ELF-1 (cell line): ENCODE measurements around the gene ACKR2.
A peak's percentile ranks its signal among the peaks of the same experiment; 100 is the strongest.

Experiments used
- DNase-seq: peaks from one replicate; pipeline ENCODE4 v3.0.0-alpha.2; 2016; ENCODE audit warnings: low read depth, low spot score

Gene ACKR2

GRCh38 chr3:42809202-42809601 lies at the start of gene ACKR2:
Gene ACKR2 (plus strand): TSS chr3:42809445. CDS start chr3:42864503, 55,058 bp downstream.
- DNase-seq, result no peak

- DNase-seq, result no peak
Measured at GRCh38 chr3:42762046-42762724, 47.1 kb upstream of the ACKR2 start.

- no peak for DNase-seq
Measured at GRCh38 chr3:42763021-42763420, 46.2 kb upstream of the ACKR2 start.

GRCh38 chr3:42764115-42764514 lies 45.1 kb upstream of the ACKR2 start:
- peak; percentile 52 for DNase-seq

GRCh38 chr3:42764561-42765295 lies 44.5 kb upstream of the ACKR2 start:
- no peak for DNase-seq

- no peak for DNase-seq
Measured at GRCh38 chr3:42769477-42770131, 39.6 kb upstream of the ACKR2 start.

GRCh38 chr3:42771271-42771670 lies 38.0 kb upstream of the ACKR2 start:
- DNase-seq, result no peak

GRCh38 chr3:42772670-42773408 lies 36.4 kb upstream of the ACKR2 start, which contains the start of gene CCDC13:
Gene CCDC13 (minus strand): TSS chr3:42773253. CDS start chr3:42758345, 14,908 bp downstream.
- DNase-seq, result peak; percentile 96

- DNase-seq, result no peak
Measured at GRCh38 chr3:42773409-42773751, 35.9 kb upstream of the ACKR2 start.

GRCh38 chr3:42778644-42779043 lies 30.6 kb upstream of the ACKR2 start:
- no peak for DNase-seq

- DNase-seq, result no peak
Measured at GRCh38 chr3:42780398-42780797, 28.8 kb upstream of the ACKR2 start.

GRCh38 chr3:42780892-42781700 lies 28.1 kb upstream of the ACKR2 start:
- DNase-seq, result peak; percentile 40

- DNase-seq, result no peak
Measured at GRCh38 chr3:42786212-42786611, 23.0 kb upstream of the ACKR2 start.

- DNase-seq, result no peak
Measured at GRCh38 chr3:42786631-42787030, 22.6 kb upstream of the ACKR2 start.

- no peak for DNase-seq
Measured at GRCh38 chr3:42790714-42791229, 18.5 kb upstream of the ACKR2 start.

GRCh38 chr3:42795621-42796181 lies 13.5 kb upstream of the ACKR2 start:
- DNase-seq, result no peak

- no peak for DNase-seq
Measured at GRCh38 chr3:42796332-42796885, 12.8 kb upstream of the ACKR2 start.

- no peak for DNase-seq
Measured at GRCh38 chr3:42799376-42799775, 9.9 kb upstream of the ACKR2 start.

GRCh38 chr3:42800251-42800650 lies 9.0 kb upstream of the ACKR2 start:
- no peak for DNase-seq

- DNase-seq, result no peak
Measured at GRCh38 chr3:42801048-42801620, 8.1 kb upstream of the ACKR2 start.
